H1 (cell line): ENCODE data around the gene PKIB. TPM values are rescaled to one million over a fixed set of nuclear protein-coding genes. Genes with fewer than 3 reads are reported as not detected.

Experiments
- CTCF ChIA-PET: fragments of 300-600 bp; sonication (Branson Sonifier 250); formaldehyde crosslinking; loops from one replicate; lab custom pipeline; 2021; ENCODE audit not compliant: partially characterized antibody; lab: Charles Lee
- POLR2A ChIA-PET: fragments of 300-600 bp; sonication (Branson Sonifier 250); formaldehyde crosslinking; loops from one replicate; lab custom pipeline; 2021; ENCODE audit warnings: inconsistent platforms; ENCODE audit not compliant: partially characterized antibody; lab: Charles Lee
- DNase-seq, 2 experiments: peaks; one replicate each; pipeline versions ENCODE4 v3.0.0 to v3.0.0-alpha.2; 2010 to 2022; ENCODE audit warnings: low spot score in 2 of 2, low read depth in 1 of 2, mixed read lengths in 1 of 2
- FAIRE-seq: peaks from 2 replicates; lab custom pipeline; 2011; peaks lifted over from hg19 to GRCh38; lab: Jason Lieb, UNC
- H2AFZ ChIP-seq: 2 replicates; pipeline ENCODE4 v1.8.1; 2012; ENCODE audit warnings: low read length, inconsistent platforms
- H2AK5ac ChIP-seq: 2 replicates; pipeline ENCODE4 v1.6.1; 2013; ENCODE audit warnings: low read depth, low read length
- H2BK120ac ChIP-seq: replicated peaks from 2 replicates; pipeline ENCODE3; 2013; ENCODE audit warnings: low read depth, low read length, inconsistent platforms
- H2BK12ac ChIP-seq: 2 replicates; pipeline ENCODE4 v1.6.1; 2013; ENCODE audit warnings: low read depth, low read length
- H2BK15ac ChIP-seq: 2 replicates; pipeline ENCODE4 v1.6.1; 2013; ENCODE audit warnings: low read length
- H2BK20ac ChIP-seq: 2 replicates; pipeline ENCODE4 v1.6.1; 2013; ENCODE audit warnings: low read length
- H2BK5ac ChIP-seq: 2 replicates; pipeline ENCODE4 v1.6.1; 2013; ENCODE audit warnings: low read depth, low read length
- H3K14ac ChIP-seq: 2 replicates; pipeline ENCODE4 v1.6.1; 2013; ENCODE audit warnings: inconsistent platforms; ENCODE audit not compliant: insufficient read length
- H3K18ac ChIP-seq: 2 replicates; pipeline ENCODE4 v1.6.1; 2013; ENCODE audit warnings: low read length; ENCODE audit errors: extremely low read depth
- H3K23ac ChIP-seq: 2 replicates; pipeline ENCODE4 v1.6.1; 2013; ENCODE audit warnings: inconsistent platforms; ENCODE audit not compliant: insufficient read length
- H3K23me2 ChIP-seq: 2 replicates; pipeline ENCODE4 v1.6.1; 2013; ENCODE audit warnings: low read depth, low read length
- H3K27ac ChIP-seq: 2 replicates; pipeline ENCODE4 v1.6.1; 2011; ENCODE audit warnings: low read depth, low read length, inconsistent platforms
- H3K27me3 ChIP-seq, 4 experiments: replicated peaks in 1 of 4; 1 replicate in 1 of 4; 2 replicates in 3 of 4; pipeline versions ENCODE4 v1.6.1 to v1.8.1; 2011 to 2013; ENCODE audit warnings: low read length in 3 of 4, mild to moderate bottlenecking in 3 of 4, inconsistent platforms in 2 of 4, mixed read lengths in 2 of 4, moderate library complexity in 1 of 4; ENCODE audit not compliant: control insufficient read depth in 3 of 4, insufficient read depth in 3 of 4; ENCODE audit errors: extremely low read depth in 1 of 4
- H3K36me3 ChIP-seq, 4 experiments: 2 replicates each; pipeline versions ENCODE4 v1.6.1 to v1.8.1; 2011 to 2013; ENCODE audit warnings: mild to moderate bottlenecking in 4 of 4, low read length in 3 of 4, moderate library complexity in 2 of 4, control low read depth in 1 of 4, inconsistent platforms in 1 of 4; ENCODE audit not compliant: insufficient read depth in 4 of 4, control insufficient read depth in 2 of 4
- H3K4ac ChIP-seq: replicated peaks from 2 replicates; pipeline ENCODE3; 2013; ENCODE audit warnings: low read length, low read depth, mixed read lengths, inconsistent platforms; ENCODE audit not compliant: insufficient read length
- H3K4me1 ChIP-seq, 4 experiments: replicated peaks in 1 of 4; 1 replicate in 1 of 4; 2 replicates in 3 of 4; pipeline versions ENCODE4 v1.6.1 to v1.8.1; 2011 to 2013; ENCODE audit warnings: low read length in 3 of 4, inconsistent platforms in 2 of 4, mixed read lengths in 1 of 4; ENCODE audit not compliant: insufficient read depth in 4 of 4, control insufficient read depth in 3 of 4
- H3K4me2 ChIP-seq, 2 experiments: 2 replicates each; pipeline versions ENCODE4 v1.6.1 to v1.8.1; 2011 to 2013; ENCODE audit warnings: low read depth in 2 of 2, low read length in 2 of 2, control low read depth in 1 of 2, inconsistent platforms in 1 of 2, mild to moderate bottlenecking in 1 of 2; ENCODE audit not compliant: insufficient read depth in 1 of 2
- H3K4me3 ChIP-seq, 4 experiments: fragments of 200-600, 300-600 bp in 1 of 4; sonication (generic), shearing (Covaris generic), sonication (Bioruptor Twin) in 1 of 4; 2 replicates each; pipeline versions ENCODE4 v1.5.1 to v1.8.1; 2011 to 2016; ENCODE audit warnings: low read length in 4 of 4, low read depth in 3 of 4, control low read depth in 2 of 4, inconsistent platforms in 2 of 4, mild to moderate bottlenecking in 2 of 4, mixed read lengths in 1 of 4, moderate library complexity in 1 of 4; ENCODE audit not compliant: insufficient read depth in 2 of 4; ENCODE audit errors: extremely low read depth in 1 of 4
- H3K56ac ChIP-seq: replicated peaks from 2 replicates; pipeline ENCODE3; 2013; ENCODE audit warnings: low read depth, mild to moderate bottlenecking, mixed read lengths, low read length, inconsistent platforms; ENCODE audit not compliant: insufficient read length
- H3K79me1 ChIP-seq: 2 replicates; pipeline ENCODE4 v1.6.1; 2013; ENCODE audit warnings: low read depth, low read length, control low read depth
- H3K79me2 ChIP-seq, 2 experiments: 2 replicates each; pipeline versions ENCODE4 v1.6.1 to v1.8.1; 2012 to 2013; ENCODE audit warnings: low read length in 2 of 2, mild to moderate bottlenecking in 2 of 2, inconsistent platforms in 1 of 2; ENCODE audit not compliant: insufficient read depth in 2 of 2, control insufficient read depth in 1 of 2
- H3K9ac ChIP-seq, 4 experiments: replicated peaks in 1 of 4; 1 replicate in 1 of 4; 2 replicates in 3 of 4; pipeline versions ENCODE4 v1.6.1 to v1.8.1; 2011 to 2013; ENCODE audit warnings: low read depth in 3 of 4, low read length in 3 of 4, control low read depth in 2 of 4, mild to moderate bottlenecking in 2 of 4, moderate library complexity in 2 of 4, inconsistent platforms in 1 of 4; ENCODE audit errors: extremely low read depth in 1 of 4
- H3K9me3 ChIP-seq, 2 experiments: 2 replicates each; pipeline versions ENCODE4 v1.6.1 to v1.8.1; 2012 to 2013; ENCODE audit warnings: mild to moderate bottlenecking in 2 of 2, moderate library complexity in 2 of 2, control low read depth in 1 of 2, inconsistent platforms in 1 of 2, low read depth in 1 of 2, low read length in 1 of 2, mixed read lengths in 1 of 2; ENCODE audit not compliant: insufficient read depth in 2 of 2
- H4K20me1 ChIP-seq, 2 experiments: replicated peaks in 1 of 2; 2 replicates each; pipeline versions ENCODE3 to v1.8.1; 2011 to 2013; ENCODE audit warnings: inconsistent platforms in 2 of 2, low read length in 2 of 2, mild to moderate bottlenecking in 1 of 2; ENCODE audit not compliant: insufficient read depth in 2 of 2, control insufficient read depth in 1 of 2
- H4K5ac ChIP-seq: 2 replicates; pipeline ENCODE4 v1.6.1; 2013; ENCODE audit warnings: low read length, low read depth, mixed read lengths, inconsistent platforms; ENCODE audit not compliant: insufficient read length
- H4K8ac ChIP-seq: 2 replicates; pipeline ENCODE4 v1.8.0; 2013; ENCODE audit warnings: mild to moderate bottlenecking, moderate library complexity, low read length, inconsistent platforms; ENCODE audit not compliant: insufficient read depth; ENCODE audit errors: extremely low read depth
- H4K91ac ChIP-seq: replicated peaks from 2 replicates; pipeline ENCODE3; 2013; ENCODE audit warnings: low read length, mixed read lengths, inconsistent platforms; ENCODE audit not compliant: insufficient read length
- ASH2L ChIP-seq: fragments of 200-600, 300-600 bp; sonication (generic); IDR thresholded peaks from one replicate; pipeline ENCODE4 v1.7.1; 2017; ENCODE audit warnings: low read length
- ATF2 ChIP-seq: IDR thresholded peaks from 2 replicates; pipeline ENCODE4 v1.6.1; 2012; ENCODE audit warnings: low read length, inconsistent platforms
- BRCA1 ChIP-seq: IDR thresholded peaks from 2 replicates; pipeline ENCODE4 v1.6.1; 2012; ENCODE audit warnings: low read depth, low read length, improper control_type of control experiment
- CHD2 ChIP-seq: IDR thresholded peaks from 2 replicates; pipeline ENCODE4 v1.6.1; 2012; ENCODE audit warnings: low read length, improper control_type of control experiment
- E2F6 ChIP-seq: IDR thresholded peaks from 2 replicates; pipeline ENCODE4 v1.6.1; 2012; ENCODE audit warnings: inconsistent platforms
- EZH2 ChIP-seq: fragments of 200-600 bp; sonication (generic); IDR thresholded peaks from 2 replicates; pipeline ENCODE4 v1.7.1; 2012; ENCODE audit warnings: low read depth, mild to moderate bottlenecking, moderate library complexity, low read length, inconsistent platforms; ENCODE audit not compliant: severe bottlenecking
- RNF2 ChIP-seq: fragments of 200-900, 300-1000 bp; sonication (generic); IDR thresholded peaks from 2 replicates; pipeline ENCODE4 v1.7.1; 2016; ENCODE audit warnings: borderline replicate concordance, low read depth, mild to moderate bottlenecking, antibody characterized with exemption, low read length; ENCODE audit not compliant: poor library complexity, severe bottlenecking; ENCODE audit errors: missing control alignments
- SP2 ChIP-seq: IDR thresholded peaks from 2 replicates; pipeline ENCODE4 v1.6.1; 2012; ENCODE audit warnings: mild to moderate bottlenecking, low read length, inconsistent platforms
- SUZ12 ChIP-seq: fragments of 200-600 bp; sonication (generic); IDR thresholded peaks from 2 replicates; pipeline ENCODE4 v1.6.1; 2012; ENCODE audit warnings: mild to moderate bottlenecking, inconsistent platforms, low read length, moderate library complexity, mixed read lengths
- TAF7 ChIP-seq: optimal IDR thresholded peaks from 2 replicates; pipeline ENCODE3; 2011; ENCODE audit warnings: low read depth, mild to moderate bottlenecking, inconsistent platforms, low read length, moderate library complexity, borderline replicate concordance
- TCF12 ChIP-seq: IDR thresholded peaks from 2 replicates; pipeline ENCODE4 v1.6.1; 2011; ENCODE audit warnings: low read depth, mild to moderate bottlenecking, low read length
- YY1 ChIP-seq: IDR thresholded peaks from 2 replicates; pipeline ENCODE4 v1.6.1; 2011; ENCODE audit warnings: low read depth, mild to moderate bottlenecking, low read length
- WGBS, 2 experiments: shearing (Covaris generic) in 1 of 2; methylation state at CpG; one replicate each; pipeline versions ENCODE4 v1.1.6 to v1.1.7; 2013 to 2015; ENCODE audit warnings: low lambda C conversion rate in 2 of 2, mixed read lengths in 2 of 2, inconsistent platforms in 1 of 2, low coverage in 1 of 2, missing lambda C conversion rate in 1 of 2; ENCODE audit not compliant: insufficient replicate concordance in 2 of 2, insufficient coverage in 1 of 2, insufficient read length in 1 of 2; ENCODE audit errors: extremely low coverage in 1 of 2, missing lambda C conversion rate in 1 of 2; 5-methylcytosine and 5-hydroxymethylcytosine counted together
- polyA plus RNA-seq, 7 experiments: library from polyadenylated mRNA; depleted of rRNA in 3 of 7; stranded (reverse) in 5 of 7; unstranded in 2 of 7; fragments of >200 nt in 5 of 7; fragments of 200-250 nt in 2 of 7; gene quantifications; 1 replicate in 5 of 7; 2 replicates in 1 of 7; 4 replicates in 1 of 7; pipeline versions ENCODE4 v1.2.1 to v1.2.3, GENCODE V29; 2011 to 2013; ENCODE audit warnings: missing spikeins in 2 of 7, mixed read lengths in 2 of 7
- total RNA-seq: library from RNA; stranded (reverse); fragmentation: NEBNext Ultra II Directional; extraction: Animal tissue kit (Norgen Biotek cat#: 25700); gene quantifications from 2 replicates; pipeline ENCODE4 v1.2.1, GENCODE V29; 2021

The PKIB gene
- total and polyA plus RNA-seq, 2 of the 8 experiments (the other 6 are each of a cell fraction or from before 2014, with no cell fraction given): 13.5 to 73.3 TPM

- Histone ChIP-seq H2BK15ac (no peak overlapping the region), H2AFZ (no peak overlapping the region), H3K27ac (no peak overlapping the region), H3K14ac (no peak overlapping the region), H3K23ac (no peak overlapping the region), H3K23me2 (no peaks in the 10 kb centered on the region), H4K8ac (no peak overlapping the region), H3K79me2 (no peaks in the 10 kb centered on the region), H3K4me1 (peaks cover 0 to 4% (median 0%) of the 10 kb centered on the region in 4 experiments; a peak in 1 of 7 replicates), H3K9me3 (no peaks in the 10 kb centered on the region), H3K4me2 (no peak overlapping the region), H3K4ac (no peak overlapping the region), H3K56ac (no peak overlapping the region), H3K27me3 (0 out of 7 replicates have a peak, but pooled peaks cover 0 to 1% (median 0%) of the 10 kb centered on the region in 4 experiments), H2BK5ac (no peak overlapping the region), H3K9ac (no peak overlapping the region), H3K36me3 (no peaks in the 10 kb centered on the region), H4K5ac (no peak overlapping the region), H3K4me3 (no peak overlapping the region), H2BK20ac (no peak overlapping the region), H2BK12ac (no peak overlapping the region), H2BK120ac (no peak overlapping the region), H3K18ac (no peak overlapping the region), H4K91ac (no peak overlapping the region), H3K79me1 (no peaks in the 10 kb centered on the region), H4K20me1 (no peaks in the 10 kb centered on the region), H2AK5ac (no peak overlapping the region)
- 95% methylated on average over 1 of the region's 1 CpG; no CpG with 5 or more reads in 1 of the 2 experiments for WGBS, 2 experiments
- CTCF ChIA-PET: interaction anchor here (0.8 to 2.4 kb wide), 6 partner anchors 14 to 92 kb away, joined by 3 to 9 read pairs (median 4); no protein-coding TSS in a partner anchor
- DNase-seq (no peak), FAIRE-seq (no peak)
- POLR2A ChIA-PET: interaction anchor here (1.3 kb wide), 1 partner anchor 20 kb away, joined by 3 read pairs; no protein-coding TSS in a partner anchor
- TF ChIP-seq TCF12: no peak
- TF ChIP-seq BRCA1: no peak
- no peak for TF ChIP-seq CHD2
- no peak for TF ChIP-seq SP2
- TF ChIP-seq ATF2: no peak
- TF ChIP-seq ASH2L: no peak
- TF ChIP-seq EZH2: no peak
- no peak for TF ChIP-seq RNF2
- no peak for TF ChIP-seq TAF7
- no peak for TF ChIP-seq SUZ12
- TF ChIP-seq YY1: no peak
- no peak for TF ChIP-seq E2F6
Measured at GRCh38 chr6:122758927-122759334, 148.7 kb downstream of the PKIB start.
